GM12891 (cell line): ENCODE measurements around the gene LRMDA.

ENCODE experiments used
- DNase-seq: peaks from one replicate; pipeline ENCODE4 v3.0.0; 2011; ENCODE audit warnings: low spot score; ENCODE audit not compliant: insufficient read length
- FAIRE-seq: peaks from 2 replicates; lab custom pipeline; 2011; peaks lifted over from hg19 to GRCh38; lab: Jason Lieb, UNC
- PAX5 ChIP-seq: IDR thresholded peaks from 2 replicates; pipeline ENCODE4 v1.6.1; 2011; ENCODE audit warnings: low read length, moderate library complexity, mild to moderate bottlenecking; ENCODE audit not compliant: insufficient read depth, severe bottlenecking
- POLR2A ChIP-seq: IDR thresholded peaks from 2 replicates; pipeline ENCODE4 v1.6.1; 2011; ENCODE audit warnings: low read depth, low read length, control low read depth
- POLR2AphosphoS5 ChIP-seq: IDR thresholded peaks from 2 replicates; pipeline ENCODE4 v1.6.1; 2011; ENCODE audit warnings: low read depth, low read length, control low read depth
- POU2F2 ChIP-seq: IDR thresholded peaks from 2 replicates; pipeline ENCODE4 v1.6.1; 2011; ENCODE audit warnings: low read depth, mild to moderate bottlenecking, control low read depth, low read length, moderate library complexity
- SPI1 ChIP-seq: IDR thresholded peaks from 2 replicates; pipeline ENCODE4 v1.6.1; 2011; ENCODE audit warnings: low read depth, low read length, control low read depth
- TAF1 ChIP-seq: IDR thresholded peaks from 2 replicates; pipeline ENCODE4 v1.6.1; 2011; ENCODE audit warnings: low read depth, low read length, control low read depth

Gene LRMDA

GRCh38 chr10:75836064-75836463, 404.6 kb downstream of the LRMDA start:
- DNase-seq (no peak), FAIRE-seq (no peak)
- TF ChIP-seq POLR2AphosphoS5 (no peak), TAF1 (no peak), PAX5 (no peak), POLR2A (no peak), SPI1 (no peak), POU2F2 (no peak)

GRCh38 chr10:75838486-75838885, 407.1 kb downstream of the LRMDA start:
- no peak for FAIRE-seq
- DNase-seq, result no peak

GRCh38 chr10:75839020-75839419, 407.6 kb downstream of the LRMDA start:
- TF ChIP-seq POLR2AphosphoS5, result no peak
- no peak for TF ChIP-seq PAX5
- no peak for TF ChIP-seq POU2F2
- TF ChIP-seq SPI1, result no peak
- no peak for TF ChIP-seq TAF1
- TF ChIP-seq POLR2A, result no peak
- FAIRE-seq (no peak), DNase-seq (no peak)

More at GRCh38 chr10:75838486-75838885, 407.1 kb downstream of the LRMDA start:
- TF ChIP-seq PAX5, result no peak
- no peak for TF ChIP-seq SPI1
- TF ChIP-seq POLR2A, result no peak
- TF ChIP-seq POU2F2, result no peak
- no peak for TF ChIP-seq TAF1
- TF ChIP-seq POLR2AphosphoS5, result no peak

- no peak for TF ChIP-seq POLR2A
- no peak for TF ChIP-seq TAF1
- TF ChIP-seq POU2F2, result no peak
- no peak for TF ChIP-seq PAX5
- no peak for TF ChIP-seq SPI1
- no peak for TF ChIP-seq POLR2AphosphoS5
- FAIRE-seq (no peak), DNase-seq (no peak)
These were observed 409.8 kb downstream of the LRMDA start for GRCh38 chr10:75841266-75841665.

GRCh38 chr10:75845176-75845947, 413.9 kb downstream of the LRMDA start:
- FAIRE-seq (no peak), DNase-seq (no peak)
- TF ChIP-seq POU2F2, result no peak
- no peak for TF ChIP-seq TAF1
- no peak for TF ChIP-seq POLR2AphosphoS5
- no peak for TF ChIP-seq SPI1
- TF ChIP-seq POLR2A, result no peak
- no peak for TF ChIP-seq PAX5

GRCh38 chr10:75847477-75847876, 416.1 kb downstream of the LRMDA start:
- DNase-seq (no peak), FAIRE-seq (no peak)
- TF ChIP-seq TAF1, result no peak
- TF ChIP-seq POU2F2, result no peak

- TF ChIP-seq POU2F2 (no peak), SPI1 (no peak), POLR2AphosphoS5 (no peak)
- FAIRE-seq, result no peak
- no peak for DNase-seq
These were observed 420.3 kb downstream of the LRMDA start for GRCh38 chr10:75851580-75852345.

GRCh38 chr10:75852851-75853484, 421.5 kb downstream of the LRMDA start:
- DNase-seq (no peak), FAIRE-seq (no peak)
- no peak for TF ChIP-seq POLR2AphosphoS5
- TF ChIP-seq POLR2A, result no peak
- TF ChIP-seq POU2F2, result no peak
- no peak for TF ChIP-seq SPI1
- TF ChIP-seq TAF1, result no peak
- no peak for TF ChIP-seq PAX5

GRCh38 chr10:75857269-75857846, 425.9 kb downstream of the LRMDA start:
- FAIRE-seq, result no peak
- TF ChIP-seq POU2F2, result no peak
- TF ChIP-seq SPI1, result no peak
- DNase-seq, result no peak

GRCh38 chr10:75857896-75858295, 426.5 kb downstream of the LRMDA start:
- DNase-seq (no peak), FAIRE-seq (no peak)
- TF ChIP-seq POU2F2, result no peak
- TF ChIP-seq POLR2AphosphoS5, result no peak
- TF ChIP-seq POLR2A, result no peak
- no peak for TF ChIP-seq TAF1
- no peak for TF ChIP-seq PAX5
- TF ChIP-seq SPI1, result no peak
